Sigmoid colon (tissue), 4 donors: ENCODE results near the gene THAP11.

Experiments used
- EP300 ChIP-seq, 4 donors: sonication (generic); formaldehyde crosslinking; IDR thresholded peaks; one replicate each; pipeline ENCODE4 v1.6.1; 2017; ENCODE audit warnings: antibody characterized with exemption in 4 of 4
- POLR2AphosphoS5 ChIP-seq, 4 donors: sonication (generic); formaldehyde crosslinking; IDR thresholded peaks; one replicate each; pipeline ENCODE4 v1.6.1; 2017; ENCODE audit warnings: antibody characterized with exemption in 4 of 4
- TF ChIP-seq, protein P1 (sequence below), 4 experiments: fragments of 450-650 bp in 3 of 4; fragments of 200-600 bp in 1 of 4; IDR thresholded peaks; one replicate each; pipeline ENCODE4 v1.5.1; 2016 to 2019; ENCODE audit warnings: antibody characterized with exemption in 4 of 4, mild to moderate bottlenecking in 3 of 4, moderate library complexity in 2 of 4

- TF ChIP-seq, protein P1, sequence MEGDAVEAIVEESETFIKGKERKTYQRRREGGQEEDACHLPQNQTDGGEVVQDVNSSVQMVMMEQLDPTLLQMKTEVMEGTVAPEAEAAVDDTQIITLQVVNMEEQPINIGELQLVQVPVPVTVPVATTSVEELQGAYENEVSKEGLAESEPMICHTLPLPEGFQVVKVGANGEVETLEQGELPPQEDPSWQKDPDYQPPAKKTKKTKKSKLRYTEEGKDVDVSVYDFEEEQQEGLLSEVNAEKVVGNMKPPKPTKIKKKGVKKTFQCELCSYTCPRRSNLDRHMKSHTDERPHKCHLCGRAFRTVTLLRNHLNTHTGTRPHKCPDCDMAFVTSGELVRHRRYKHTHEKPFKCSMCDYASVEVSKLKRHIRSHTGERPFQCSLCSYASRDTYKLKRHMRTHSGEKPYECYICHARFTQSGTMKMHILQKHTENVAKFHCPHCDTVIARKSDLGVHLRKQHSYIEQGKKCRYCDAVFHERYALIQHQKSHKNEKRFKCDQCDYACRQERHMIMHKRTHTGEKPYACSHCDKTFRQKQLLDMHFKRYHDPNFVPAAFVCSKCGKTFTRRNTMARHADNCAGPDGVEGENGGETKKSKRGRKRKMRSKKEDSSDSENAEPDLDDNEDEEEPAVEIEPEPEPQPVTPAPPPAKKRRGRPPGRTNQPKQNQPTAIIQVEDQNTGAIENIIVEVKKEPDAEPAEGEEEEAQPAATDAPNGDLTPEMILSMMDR (IDR thresholded peaks at IDR 0.05) = no peak
- TF ChIP-seq POLR2AphosphoS5 (IDR thresholded peaks at IDR 0.05) (no peak), EP300 (IDR thresholded peaks at IDR 0.05) (no peak)
These were observed 36.2 kb upstream of the THAP11 start for GRCh38 chr16:67805718-67806427.
